COR-L47 (cell line): ENCODE measurements around the gene GALNT7.
A peak's percentile ranks its signal among the peaks of the same experiment; 100 is the strongest.

Experiments
- DNase-seq: peaks from one replicate; lab custom pipeline; 2025; lab: John Stamatoyannopoulos, UW

The GALNT7 gene

DNA sequence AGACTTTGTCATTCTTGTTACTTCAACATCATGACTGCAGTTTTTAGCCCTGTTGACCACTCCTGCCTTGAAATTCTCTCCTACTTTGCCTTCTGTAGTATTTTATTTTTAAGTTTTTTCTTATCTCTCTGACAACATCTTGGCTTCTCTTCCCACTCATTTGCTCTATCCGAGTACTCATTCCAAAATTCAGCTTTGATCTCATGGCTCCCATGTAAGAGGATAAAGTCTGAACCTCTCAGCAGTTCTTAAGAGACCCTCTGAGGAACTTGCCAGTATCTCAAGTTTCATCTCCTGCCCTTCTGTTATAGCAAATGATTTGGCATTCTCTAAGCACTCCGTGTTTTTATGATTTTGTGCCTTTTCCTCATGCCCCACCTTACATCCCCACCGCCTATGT, 67.7 kb downstream of the GALNT7 start:
- DNase-seq, result no peak

DNA sequence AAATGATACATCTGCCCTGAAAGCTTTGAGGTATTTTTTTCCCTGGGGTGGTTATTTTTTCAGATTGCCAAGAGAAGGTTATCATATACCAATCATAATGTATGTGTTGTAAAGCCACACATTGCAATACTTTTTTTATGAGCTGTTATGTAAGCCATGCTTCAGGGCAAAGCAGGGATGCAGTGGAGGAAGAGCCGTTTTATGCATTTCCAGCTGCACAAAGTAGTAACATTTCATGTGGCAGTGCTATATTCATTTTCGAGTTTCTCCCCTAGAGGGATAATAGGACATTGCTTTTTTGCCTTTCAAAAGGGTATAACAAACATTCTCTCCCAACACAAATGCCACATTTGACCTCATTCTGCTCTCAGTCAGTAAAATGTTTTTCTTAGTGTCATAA, 68.5 kb downstream of the GALNT7 start:
- no peak for DNase-seq

DNA sequence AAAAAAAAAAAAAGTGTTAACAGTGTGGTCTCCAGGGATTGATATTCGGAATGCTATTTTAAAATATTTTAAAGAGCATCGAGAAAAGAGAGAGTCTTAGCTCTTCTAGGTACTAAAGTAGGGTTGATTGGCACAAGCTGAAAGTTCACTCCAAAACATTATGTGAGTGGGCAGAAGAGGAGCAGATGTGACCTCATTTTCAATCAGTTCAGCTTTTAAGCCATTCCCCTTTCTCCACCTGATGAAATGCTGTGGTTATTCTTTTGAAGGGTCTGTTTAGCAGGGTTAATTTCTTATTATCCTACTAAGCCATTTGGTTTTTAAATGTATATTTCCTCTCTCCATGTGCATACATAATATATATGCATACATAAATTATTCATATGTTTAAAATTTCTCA, 69.2 kb downstream of the GALNT7 start:
- DNase-seq, result no peak

DNA sequence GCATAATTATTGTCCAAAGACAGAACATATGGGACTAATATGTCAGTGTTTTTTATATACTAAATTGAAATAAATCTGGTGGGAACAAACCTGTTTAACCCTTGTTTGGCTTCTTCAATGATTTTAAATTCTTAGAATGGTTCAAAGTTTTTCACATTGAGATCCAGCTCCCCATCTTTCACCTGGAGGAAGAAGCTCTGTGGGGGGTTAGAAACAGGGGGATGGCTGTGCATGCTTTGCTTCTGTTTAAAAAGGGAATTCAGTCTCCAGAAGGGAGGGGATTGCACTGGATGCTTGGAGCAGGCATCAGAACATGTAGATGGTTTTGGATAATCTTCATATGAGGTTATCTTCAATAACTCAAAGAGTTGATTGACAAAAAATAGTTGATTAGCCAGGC, 72.1 kb downstream of the GALNT7 start:
- DNase-seq, result no peak

DNA sequence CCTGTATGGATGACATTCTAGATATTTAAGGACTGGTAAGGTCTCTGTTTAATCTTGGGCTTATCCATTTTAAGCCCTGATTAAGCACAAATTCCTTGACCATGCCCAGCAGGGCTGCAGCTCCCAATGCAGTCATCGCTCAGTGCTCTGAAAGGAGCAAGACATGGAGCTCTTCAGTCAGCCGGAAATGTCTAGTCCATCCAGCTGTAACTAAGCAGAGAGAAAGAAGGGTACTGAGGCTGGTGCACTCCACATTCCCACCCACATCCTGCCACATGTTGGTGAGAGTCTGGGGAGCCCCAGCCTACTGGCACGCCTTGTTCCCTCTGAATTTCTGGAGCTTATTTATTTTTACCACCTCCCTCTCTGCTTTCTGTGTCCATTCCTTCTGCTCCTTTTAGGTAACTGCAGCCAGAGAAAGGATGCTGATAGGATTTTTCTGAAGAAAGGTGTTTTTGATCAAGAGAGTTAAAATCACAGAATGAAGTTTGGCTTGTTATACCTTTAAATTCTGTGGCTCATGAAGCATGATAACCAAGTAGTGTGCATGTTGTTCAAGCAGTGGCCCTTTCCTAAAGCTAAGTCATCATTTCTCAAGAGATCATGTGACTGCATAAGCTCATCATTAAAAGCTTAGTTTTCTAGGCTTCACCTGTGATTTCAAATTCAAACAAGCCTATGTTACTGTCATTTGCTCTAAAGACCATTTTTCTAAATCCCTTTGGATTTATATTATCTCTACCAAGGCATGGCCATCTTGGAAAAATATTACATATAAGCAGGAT, 74.0 kb downstream of the GALNT7 start:
- no peak for DNase-seq

DNA sequence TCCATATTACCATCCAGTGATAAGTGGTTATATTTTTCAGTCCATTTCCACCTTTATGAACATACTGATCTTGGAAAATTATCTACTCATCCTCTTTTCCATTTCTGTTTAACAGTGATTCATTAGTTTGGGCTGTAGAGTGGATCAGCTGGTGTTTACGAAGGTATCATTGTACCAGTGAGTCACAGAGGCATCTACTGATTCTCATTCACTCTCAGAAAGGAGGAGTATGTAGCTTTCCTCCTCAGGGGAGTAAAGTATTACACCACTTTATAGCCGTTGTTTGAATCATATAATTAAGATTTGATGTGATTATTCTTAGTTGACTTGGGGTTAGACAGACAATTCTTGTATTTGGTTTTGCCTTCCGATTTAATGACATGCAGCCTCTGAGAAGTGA, 74.7 kb downstream of the GALNT7 start:
- no peak for DNase-seq

DNA sequence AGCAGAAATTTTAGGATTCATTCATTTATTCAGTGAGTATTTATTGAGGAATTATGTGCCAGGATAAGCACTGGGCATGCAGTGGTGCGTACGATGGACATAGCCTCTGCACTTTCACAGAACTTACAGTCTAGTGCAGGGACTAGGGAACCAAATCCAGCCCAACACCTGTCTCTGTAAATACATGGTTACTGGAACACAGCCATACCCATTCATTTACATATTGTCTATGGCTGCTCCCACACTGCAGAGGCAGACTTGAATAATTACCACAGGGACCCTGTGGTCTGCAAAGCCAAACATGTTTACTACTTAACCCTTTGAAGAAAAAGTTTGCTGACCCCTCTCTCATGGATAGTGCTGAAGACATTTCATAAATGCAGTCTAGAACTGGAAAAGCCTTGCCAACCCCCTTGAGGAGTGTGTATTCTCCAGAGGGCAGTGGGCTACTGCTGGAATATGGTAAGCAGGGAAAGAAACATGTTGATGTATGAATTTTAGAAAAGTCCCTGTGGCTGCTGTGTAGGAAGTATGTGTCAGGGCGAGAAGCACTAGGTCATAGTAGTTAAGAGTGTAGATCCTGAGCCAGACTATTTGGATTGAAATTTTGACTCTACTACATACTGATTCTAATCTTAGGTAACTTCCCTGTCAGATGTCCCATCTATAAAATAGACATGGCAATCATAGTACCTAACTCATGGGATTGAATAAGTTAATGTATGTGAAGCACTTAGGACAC, 75.5 kb downstream of the GALNT7 start:
- DNase-seq, result peak; percentile 79

DNA sequence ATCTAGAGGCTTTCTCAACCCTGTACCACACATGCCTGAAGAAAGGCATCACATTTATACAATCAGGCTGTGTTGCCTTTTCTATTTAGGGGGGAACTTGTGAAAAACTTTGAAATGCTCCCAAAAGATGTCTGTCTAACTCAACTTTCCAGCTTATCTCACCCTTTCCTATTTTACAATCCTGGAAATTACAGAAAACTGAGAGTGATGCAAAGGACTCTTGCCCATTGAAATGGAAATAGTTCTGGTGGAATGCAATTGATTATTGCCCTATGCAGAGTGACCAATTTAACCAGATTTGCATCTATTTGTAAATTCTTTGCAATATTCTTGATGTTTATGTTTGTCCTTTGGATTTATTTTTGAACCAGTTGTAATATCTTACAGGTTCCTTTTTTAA, 77.3 kb downstream of the GALNT7 start:
- no peak for DNase-seq

DNA sequence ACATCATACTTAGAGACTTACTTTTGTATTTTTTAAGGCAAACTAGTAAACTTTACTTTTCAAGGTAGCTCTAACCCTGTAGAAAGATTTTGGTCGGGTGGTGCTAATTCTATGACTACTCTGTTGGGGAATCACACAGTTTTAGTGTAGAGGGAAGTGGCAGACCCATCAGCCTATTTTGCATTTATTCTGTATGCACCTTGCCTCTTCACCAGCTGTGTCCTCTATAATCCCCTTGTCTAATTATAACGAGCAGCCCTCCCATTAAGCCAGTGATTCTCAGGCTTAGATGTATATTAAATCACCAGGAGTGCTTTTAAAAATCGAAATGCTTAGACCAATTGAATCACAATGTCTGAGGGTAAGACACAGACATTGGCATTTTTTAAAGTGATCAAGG, 78.1 kb downstream of the GALNT7 start:
- DNase-seq, result no peak

DNA sequence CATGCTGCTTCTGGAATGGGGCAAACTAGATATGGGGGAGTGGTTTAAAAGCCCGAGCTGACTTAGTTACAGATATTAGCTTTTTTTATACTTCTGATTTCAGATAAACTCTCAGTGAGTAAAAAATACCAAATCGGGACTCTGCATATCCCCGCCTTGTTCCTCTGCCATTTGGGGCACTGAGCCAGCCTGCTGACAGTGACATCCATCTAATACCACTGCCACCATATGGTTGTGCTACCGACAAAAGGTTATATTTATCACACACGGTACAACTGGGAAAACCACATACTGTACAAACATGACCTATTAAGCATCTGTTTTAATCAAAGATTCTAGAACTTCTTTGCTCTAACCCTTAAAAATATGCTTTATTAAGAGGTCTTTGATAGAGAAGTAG, 78.7 kb downstream of the GALNT7 start:
- DNase-seq, result no peak

DNA sequence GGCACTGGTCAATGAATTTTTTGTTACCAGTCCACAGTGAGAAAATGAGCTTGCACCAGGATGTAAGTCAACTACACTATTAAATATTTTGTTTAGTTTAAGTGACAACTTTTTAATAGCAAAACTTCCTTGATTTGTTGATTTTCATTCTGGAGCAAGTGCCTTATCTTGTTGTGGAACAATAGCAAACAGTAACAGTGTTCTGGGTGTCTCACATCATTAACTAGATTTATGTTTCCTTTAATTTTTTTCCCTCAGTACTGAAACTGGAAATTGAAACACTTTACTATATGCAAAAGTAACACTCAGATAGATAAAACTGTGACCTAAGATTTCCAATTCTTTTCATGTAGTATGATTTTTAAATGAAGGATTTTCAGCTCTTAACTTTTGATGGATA, 80.1 kb downstream of the GALNT7 start:
- DNase-seq, result no peak

DNA sequence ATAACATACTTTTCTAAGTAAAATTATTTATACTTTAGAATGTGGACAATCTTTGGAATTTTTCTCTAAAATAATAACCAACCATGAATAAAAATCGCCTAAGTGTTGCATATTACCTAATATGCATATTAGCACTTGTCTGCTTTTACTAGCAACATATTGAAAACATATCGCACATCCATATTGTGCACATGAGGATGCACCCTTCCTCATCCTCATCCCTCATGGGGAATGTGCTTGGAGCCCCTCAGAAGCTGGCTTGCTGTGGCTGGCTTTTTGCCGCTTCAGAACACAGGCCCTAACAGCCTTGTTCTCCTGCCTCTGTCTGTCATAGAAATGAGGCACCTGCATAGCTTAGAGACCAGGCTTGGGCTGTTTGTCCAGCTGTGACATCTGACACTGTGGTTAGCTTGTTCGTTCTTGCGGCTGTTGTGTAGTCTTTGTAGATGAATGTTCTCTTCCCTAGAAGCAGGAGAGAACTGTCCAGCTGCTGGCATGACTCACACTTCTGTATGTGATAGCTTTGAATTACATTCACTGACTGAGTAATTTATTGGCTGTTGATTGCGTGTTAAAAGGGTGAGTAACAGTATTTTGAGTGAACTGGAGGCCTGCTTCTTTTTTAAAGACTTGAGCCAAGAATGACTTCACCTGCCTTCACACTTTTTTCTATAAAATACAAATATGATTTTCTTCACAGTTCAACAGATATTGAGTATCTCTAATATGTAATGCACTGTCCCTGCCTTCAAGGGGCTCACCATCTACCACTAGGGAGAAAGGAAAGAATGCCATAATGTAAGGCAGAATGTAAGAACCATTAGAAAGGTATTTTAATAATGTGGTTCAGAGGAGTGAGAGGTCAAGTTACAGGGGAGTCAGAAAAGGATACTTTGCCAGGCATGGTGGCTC, 83.7 kb downstream of the GALNT7 start:
- peak; percentile 77 for DNase-seq

DNA sequence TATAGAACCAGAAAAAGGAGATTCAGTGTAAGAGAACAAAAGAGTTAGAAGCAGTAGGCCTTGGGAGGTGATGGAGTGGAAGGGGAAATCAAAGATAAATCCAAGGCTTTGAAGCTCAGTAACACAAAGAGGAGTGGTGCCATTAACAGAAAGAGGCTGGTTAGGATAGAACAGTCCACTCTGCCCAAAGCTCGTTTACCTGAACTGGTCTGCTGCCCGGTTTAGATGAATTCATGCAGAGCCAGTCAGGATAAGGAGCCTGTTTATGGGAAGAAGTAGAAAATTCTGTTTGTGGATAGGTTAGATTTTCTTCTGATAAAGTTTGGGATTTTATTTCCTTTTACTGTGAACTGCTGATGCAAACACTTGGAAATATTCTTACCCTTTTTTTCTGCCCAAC, 85.0 kb downstream of the GALNT7 start:
- no peak for DNase-seq

DNA sequence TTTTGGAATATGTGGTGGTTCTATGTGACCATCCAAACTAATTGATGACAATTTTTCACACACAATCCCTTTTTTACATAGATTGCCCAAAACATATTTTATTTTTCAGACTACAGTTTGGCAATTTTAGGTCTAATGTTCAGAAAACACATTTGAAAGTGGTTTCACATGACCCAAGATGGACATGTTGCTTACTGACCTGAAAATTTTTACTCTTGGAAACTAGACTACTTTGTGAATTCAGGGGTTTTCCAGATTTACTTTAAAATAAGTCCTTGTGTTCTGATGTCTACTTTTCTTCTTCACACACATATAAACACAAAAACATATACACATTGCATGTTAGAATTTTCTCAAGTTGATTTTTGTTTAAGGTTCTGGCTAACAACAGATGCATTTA, 86.0 kb downstream of the GALNT7 start:
- DNase-seq, result no peak

DNA sequence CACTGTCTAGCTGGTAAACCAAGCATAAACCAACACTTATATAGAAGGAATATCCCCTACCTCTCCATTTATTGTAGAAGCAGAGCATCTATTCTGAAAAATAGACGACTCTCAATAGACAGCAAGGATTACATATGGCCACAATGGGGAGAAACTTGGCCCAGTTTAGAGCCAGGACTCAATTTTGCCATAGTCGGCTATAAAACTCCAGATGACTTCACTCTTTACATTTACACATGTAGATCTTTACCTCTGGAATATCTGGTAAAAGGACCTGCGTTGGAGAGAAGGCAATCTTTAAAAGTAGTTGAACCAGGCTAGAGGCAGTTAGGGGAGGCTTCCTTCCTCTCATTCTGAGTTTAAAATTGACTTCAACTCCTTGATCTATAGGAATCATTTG, 88.2 kb downstream of the GALNT7 start:
- DNase-seq, result no peak

DNA sequence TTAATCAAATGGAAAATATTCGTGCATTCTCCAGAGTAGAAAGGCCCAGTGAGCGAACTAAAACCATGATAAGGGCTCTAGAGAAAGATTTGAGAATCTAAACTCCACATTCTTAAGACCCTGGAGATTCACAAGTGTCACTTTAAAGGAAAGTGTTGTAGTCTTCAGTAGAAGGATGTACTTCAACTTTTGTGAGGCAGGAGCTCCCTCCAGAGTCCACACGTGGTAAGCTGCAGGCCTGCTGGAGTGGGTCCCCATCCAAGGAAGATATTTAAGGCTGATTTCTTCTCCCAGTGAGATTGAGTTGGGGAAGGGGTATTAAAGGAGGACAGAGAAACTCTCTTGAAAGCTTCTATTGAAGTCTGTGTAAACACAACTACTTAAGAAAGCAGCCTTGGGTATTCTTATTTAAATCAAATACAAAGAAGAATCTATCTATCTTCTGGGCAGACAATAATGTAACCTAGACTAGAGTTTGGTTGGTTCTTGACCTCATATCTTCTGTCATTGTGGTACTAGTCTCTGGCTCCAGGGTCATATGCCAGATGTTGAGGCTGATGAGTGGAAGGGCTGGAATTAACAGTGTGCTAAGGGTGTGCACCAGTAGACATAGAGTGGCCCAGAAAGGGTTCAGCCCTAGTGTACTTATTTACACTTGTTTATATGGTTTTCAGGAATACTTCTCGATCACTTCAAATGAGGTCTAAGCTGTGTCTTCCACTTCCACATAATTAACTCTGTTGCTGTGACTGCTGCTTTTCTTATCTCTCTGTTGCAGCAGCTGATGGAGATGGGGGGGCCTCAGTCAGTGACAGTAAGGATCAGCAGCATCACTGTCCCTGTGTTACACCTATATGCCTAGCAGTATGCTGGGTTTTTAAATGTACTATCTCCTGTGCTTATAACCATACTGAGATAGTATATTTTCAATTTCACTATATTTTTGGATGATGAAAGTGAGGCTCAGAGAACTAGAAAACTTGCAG, 89.4 kb downstream of the GALNT7 start:
- peak; percentile 60 for DNase-seq

DNA sequence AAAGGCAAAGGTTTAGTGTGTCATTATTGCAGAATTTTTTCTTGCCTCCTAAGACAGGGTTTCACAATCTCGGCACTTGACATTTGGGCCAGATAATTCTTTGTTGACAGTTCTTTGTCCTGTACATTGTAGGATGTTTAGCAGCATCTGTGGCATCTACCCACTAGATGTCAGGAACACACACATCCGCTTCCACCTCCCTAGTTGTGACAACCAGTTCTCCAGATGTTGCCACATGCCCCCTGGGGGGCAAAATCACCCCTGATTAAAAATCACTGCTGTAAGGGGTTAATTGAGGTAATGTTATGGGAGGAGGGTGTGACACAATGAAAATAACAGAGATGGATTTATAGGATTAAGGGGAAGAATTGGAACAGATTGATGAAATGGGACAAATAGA, 90.3 kb downstream of the GALNT7 start:
- peak; percentile 42 for DNase-seq

DNA sequence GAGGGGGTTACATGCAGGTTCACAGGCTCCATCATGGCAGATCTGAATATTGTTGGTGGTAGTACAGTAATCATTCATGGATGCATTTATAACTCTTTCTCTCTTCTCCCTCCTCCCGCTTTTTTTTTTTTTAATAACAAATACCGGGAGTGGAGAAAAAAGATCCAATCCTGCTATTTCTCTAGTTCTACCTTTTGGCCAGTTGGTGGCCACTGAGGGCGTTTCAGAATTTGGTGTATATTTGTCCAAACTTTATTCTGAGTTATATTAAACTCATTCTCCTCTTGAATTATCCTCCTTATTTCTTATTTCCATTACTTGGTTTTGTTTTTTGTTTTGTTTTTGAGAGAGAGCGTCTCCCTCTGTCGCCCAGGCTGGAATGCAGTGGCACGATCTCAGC, 90.7 kb downstream of the GALNT7 start:
- DNase-seq, result no peak

DNA sequence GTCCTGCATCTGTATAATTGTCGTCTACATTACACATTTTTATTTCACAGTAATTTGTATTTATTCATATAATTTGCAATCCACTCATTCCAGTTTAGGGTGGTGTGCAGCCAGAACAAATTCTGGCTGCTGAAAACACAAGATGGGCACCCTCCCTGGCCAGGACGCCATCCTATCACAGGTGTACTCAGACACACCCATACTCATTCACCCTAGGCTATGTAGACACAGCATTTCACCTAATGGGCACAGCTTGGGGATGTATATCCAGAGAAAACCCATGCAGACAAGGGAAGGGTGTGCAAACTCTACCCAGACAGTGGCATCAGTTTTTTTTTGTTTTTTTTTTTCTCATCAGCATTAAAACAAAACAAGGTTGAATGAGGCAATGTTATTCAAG, 92.4 kb downstream of the GALNT7 start:
- DNase-seq, result no peak

DNA sequence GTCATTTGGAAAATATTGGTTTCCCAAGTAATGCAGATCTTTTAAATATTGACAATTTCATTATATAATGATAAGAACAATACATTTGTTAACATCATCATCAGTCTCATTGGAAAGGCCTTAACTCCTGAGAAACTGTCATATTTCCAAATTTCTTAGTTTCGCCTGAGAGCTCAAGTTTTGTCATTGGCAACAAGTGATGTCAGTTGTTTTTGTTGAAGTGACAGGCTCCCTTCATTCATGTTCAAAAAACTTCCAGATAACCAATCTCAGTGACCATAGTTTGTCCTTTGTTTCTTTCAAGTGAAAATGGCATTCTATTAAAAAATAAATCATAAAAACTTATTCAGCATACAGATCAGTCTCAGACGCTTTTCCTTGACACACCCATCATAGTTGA, 93.8 kb downstream of the GALNT7 start:
- no peak for DNase-seq

DNA sequence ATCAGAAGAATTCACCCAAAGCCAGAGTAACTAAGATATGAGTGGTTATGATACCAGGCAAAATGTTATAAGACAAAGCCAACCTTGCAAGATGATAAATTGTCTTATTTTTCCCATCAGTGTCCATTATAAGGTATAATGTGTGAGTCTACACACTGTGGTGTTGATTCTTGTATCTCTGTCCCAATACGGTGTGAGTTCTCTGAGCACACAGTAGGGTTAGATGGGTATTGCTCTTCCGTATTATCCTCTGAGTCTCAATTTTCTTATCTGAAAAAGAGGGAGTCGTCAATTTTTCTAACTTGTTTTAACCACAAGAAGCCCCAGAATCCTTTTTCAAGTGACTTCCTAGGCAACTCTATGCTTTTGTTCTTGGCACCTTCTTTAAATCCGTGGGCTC, 95.6 kb downstream of the GALNT7 start:
- DNase-seq, result no peak
